Measurements from ENCODE around the gene PLAU. TPM values are rescaled to one million over a fixed set of nuclear protein-coding genes. Genes with fewer than 3 reads are reported as not detected.

The PLAU gene
- total and polyA plus RNA-seq, 2 experiments from 2014 or later: 13.3 to 17.5 TPM

DNA sequence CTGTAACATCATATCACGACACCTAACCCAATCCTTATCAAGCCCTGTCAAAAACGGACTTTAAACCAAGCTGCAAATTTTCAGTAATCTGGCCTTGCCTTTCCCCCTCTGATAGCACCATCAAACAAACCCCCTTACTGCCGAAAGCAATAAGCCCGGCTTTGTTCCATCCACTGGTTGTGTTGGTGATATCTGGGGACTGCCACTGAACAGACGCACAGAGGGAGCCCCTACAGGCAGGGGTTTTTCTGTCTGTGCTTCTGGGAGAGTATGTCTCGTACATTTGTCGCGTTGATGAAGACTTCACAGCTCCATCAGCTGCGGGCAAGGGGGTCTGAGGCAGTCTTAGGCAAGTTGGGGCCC, 550 bp upstream of the PLAU start:
- H3K9me3 Mint-ChIP-seq: no peaks in the 10 kb centered on the region
- H3K4me3 Mint-ChIP-seq: peak overlapping the region; percentile 87
- H3K27me3 ChIP-seq (ENCODE audit: insufficient read depth): peaks cover 45% of the 10 kb centered on the region
- H4K20me1 ChIP-seq (replicated peaks; ENCODE audit: insufficient read depth): no peaks in the 10 kb centered on the region
- H3K27ac ChIP-seq (ENCODE audit: low read depth): no peak overlapping the region
- TF ChIP-seq JUNB (IDR thresholded peaks at IDR 0.05; ENCODE audit: unreplicated experiment): no peak
- TF ChIP-seq, protein P1, sequence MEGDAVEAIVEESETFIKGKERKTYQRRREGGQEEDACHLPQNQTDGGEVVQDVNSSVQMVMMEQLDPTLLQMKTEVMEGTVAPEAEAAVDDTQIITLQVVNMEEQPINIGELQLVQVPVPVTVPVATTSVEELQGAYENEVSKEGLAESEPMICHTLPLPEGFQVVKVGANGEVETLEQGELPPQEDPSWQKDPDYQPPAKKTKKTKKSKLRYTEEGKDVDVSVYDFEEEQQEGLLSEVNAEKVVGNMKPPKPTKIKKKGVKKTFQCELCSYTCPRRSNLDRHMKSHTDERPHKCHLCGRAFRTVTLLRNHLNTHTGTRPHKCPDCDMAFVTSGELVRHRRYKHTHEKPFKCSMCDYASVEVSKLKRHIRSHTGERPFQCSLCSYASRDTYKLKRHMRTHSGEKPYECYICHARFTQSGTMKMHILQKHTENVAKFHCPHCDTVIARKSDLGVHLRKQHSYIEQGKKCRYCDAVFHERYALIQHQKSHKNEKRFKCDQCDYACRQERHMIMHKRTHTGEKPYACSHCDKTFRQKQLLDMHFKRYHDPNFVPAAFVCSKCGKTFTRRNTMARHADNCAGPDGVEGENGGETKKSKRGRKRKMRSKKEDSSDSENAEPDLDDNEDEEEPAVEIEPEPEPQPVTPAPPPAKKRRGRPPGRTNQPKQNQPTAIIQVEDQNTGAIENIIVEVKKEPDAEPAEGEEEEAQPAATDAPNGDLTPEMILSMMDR (conservative IDR thresholded peaks at IDR 0.05; ENCODE audit: low read depth in 2 of 2): peak; percentile 12 to 25; a peak in 3 of 4 replicates
- H3K4me1 ChIP-seq (ENCODE audit: insufficient read depth): peaks cover 57% of the 10 kb centered on the region
- H3K4me1 Mint-ChIP-seq: peaks cover 57% of the 10 kb centered on the region
- ATAC-seq (peak; percentile 12), DNase-seq (ENCODE audit: low spot score) (no peak)
- 0 out of 2 replicates have a peak, but pooled peaks cover 3% of the 10 kb centered on the region for H3K9me2 ChIP-seq (ENCODE audit: insufficient read depth)
- peak overlapping the region; percentile 94 for H3K4me3 ChIP-seq
- H3K4me2 ChIP-seq: peak overlapping the region; percentile 97
- peaks cover 12% of the 10 kb centered on the region for H3K36me3 Mint-ChIP-seq (ENCODE audit: low read depth)
- H3K36me3 ChIP-seq (ENCODE audit: insufficient read depth): no peaks in the 10 kb centered on the region; the same call in 1 of the 2 replicates
- H3K27ac Mint-ChIP-seq: 0 out of 2 replicates have a peak overlapping the region, but pooled peaks have one; percentile 11
- peaks cover 36% of the 10 kb centered on the region for H3K27me3 Mint-ChIP-seq (ENCODE audit: insufficient read depth, low read depth, poor library complexity)
- H3K79me2 ChIP-seq (replicated peaks; ENCODE audit: insufficient read depth): no peaks in the 10 kb centered on the region
- H3F3A ChIP-seq (replicated peaks; ENCODE audit: low read depth): peaks cover 11% of the 10 kb centered on the region; the same call in 1 of the 2 replicates
- peak overlapping the region; percentile 100 for H2AFZ ChIP-seq

DNA sequence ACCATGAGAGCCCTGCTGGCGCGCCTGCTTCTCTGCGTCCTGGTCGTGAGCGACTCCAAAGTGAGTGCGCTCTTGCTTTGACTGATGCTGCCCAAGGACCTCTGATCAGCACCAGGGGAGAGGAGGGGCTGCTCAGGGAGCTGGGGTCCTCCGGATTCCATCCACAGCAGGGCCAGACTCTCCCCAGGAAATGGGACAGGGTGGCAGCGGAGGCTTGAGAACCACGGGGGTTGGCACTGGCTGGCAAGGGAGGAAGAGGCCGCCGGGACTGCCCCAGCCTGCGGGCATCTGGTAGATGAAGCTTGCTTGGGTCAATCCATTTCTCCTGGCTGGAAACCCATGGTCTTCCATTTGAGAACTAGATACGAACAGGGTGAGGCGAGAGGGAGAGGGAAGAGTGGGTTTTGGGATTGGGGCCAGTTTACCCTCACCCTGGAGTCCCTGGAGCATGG, 647 bp downstream of the PLAU start:
- Mint-ChIP-seq H3K36me3 (ENCODE audit: low read depth) (peaks cover 20% of the 10 kb centered on the region), H3K9me3 (no peaks in the 10 kb centered on the region), H3K4me3 (peak overlapping the region; percentile 92), H3K4me1 (peaks cover 50% of the 10 kb centered on the region), H3K27ac (no peak overlapping the region), H3K27me3 (ENCODE audit: insufficient read depth, low read depth, poor library complexity) (peaks cover 38% of the 10 kb centered on the region)
- Histone ChIP-seq H3K27me3 (ENCODE audit: insufficient read depth) (peaks cover 45% of the 10 kb centered on the region), H3K4me1 (ENCODE audit: insufficient read depth) (peaks cover 46% of the 10 kb centered on the region), H3K9me2 (ENCODE audit: insufficient read depth) (0 out of 2 replicates have a peak, but pooled peaks cover 3% of the 10 kb centered on the region), H2AFZ (peak overlapping the region; percentile 93), H3K79me2 (replicated peaks; ENCODE audit: insufficient read depth) (no peaks in the 10 kb centered on the region), H4K20me1 (replicated peaks; ENCODE audit: insufficient read depth) (no peaks in the 10 kb centered on the region), H3K36me3 (ENCODE audit: insufficient read depth) (no peaks in the 10 kb centered on the region; the same call in 1 of the 2 replicates), H3F3A (replicated peaks; ENCODE audit: low read depth) (peaks cover 14% of the 10 kb centered on the region; the same call in 1 of the 2 replicates), H3K4me2 (peak overlapping the region; percentile 97), H3K4me3 (peak overlapping the region; percentile 94), H3K27ac (ENCODE audit: low read depth) (no peak overlapping the region)
- DNase-seq (ENCODE audit: low spot score) (no peak), ATAC-seq (no peak)
- no peak for TF ChIP-seq ZNF114 (CRISPR knock-in tag; IDR thresholded peaks at IDR 0.05)
- TF ChIP-seq, protein P2, sequence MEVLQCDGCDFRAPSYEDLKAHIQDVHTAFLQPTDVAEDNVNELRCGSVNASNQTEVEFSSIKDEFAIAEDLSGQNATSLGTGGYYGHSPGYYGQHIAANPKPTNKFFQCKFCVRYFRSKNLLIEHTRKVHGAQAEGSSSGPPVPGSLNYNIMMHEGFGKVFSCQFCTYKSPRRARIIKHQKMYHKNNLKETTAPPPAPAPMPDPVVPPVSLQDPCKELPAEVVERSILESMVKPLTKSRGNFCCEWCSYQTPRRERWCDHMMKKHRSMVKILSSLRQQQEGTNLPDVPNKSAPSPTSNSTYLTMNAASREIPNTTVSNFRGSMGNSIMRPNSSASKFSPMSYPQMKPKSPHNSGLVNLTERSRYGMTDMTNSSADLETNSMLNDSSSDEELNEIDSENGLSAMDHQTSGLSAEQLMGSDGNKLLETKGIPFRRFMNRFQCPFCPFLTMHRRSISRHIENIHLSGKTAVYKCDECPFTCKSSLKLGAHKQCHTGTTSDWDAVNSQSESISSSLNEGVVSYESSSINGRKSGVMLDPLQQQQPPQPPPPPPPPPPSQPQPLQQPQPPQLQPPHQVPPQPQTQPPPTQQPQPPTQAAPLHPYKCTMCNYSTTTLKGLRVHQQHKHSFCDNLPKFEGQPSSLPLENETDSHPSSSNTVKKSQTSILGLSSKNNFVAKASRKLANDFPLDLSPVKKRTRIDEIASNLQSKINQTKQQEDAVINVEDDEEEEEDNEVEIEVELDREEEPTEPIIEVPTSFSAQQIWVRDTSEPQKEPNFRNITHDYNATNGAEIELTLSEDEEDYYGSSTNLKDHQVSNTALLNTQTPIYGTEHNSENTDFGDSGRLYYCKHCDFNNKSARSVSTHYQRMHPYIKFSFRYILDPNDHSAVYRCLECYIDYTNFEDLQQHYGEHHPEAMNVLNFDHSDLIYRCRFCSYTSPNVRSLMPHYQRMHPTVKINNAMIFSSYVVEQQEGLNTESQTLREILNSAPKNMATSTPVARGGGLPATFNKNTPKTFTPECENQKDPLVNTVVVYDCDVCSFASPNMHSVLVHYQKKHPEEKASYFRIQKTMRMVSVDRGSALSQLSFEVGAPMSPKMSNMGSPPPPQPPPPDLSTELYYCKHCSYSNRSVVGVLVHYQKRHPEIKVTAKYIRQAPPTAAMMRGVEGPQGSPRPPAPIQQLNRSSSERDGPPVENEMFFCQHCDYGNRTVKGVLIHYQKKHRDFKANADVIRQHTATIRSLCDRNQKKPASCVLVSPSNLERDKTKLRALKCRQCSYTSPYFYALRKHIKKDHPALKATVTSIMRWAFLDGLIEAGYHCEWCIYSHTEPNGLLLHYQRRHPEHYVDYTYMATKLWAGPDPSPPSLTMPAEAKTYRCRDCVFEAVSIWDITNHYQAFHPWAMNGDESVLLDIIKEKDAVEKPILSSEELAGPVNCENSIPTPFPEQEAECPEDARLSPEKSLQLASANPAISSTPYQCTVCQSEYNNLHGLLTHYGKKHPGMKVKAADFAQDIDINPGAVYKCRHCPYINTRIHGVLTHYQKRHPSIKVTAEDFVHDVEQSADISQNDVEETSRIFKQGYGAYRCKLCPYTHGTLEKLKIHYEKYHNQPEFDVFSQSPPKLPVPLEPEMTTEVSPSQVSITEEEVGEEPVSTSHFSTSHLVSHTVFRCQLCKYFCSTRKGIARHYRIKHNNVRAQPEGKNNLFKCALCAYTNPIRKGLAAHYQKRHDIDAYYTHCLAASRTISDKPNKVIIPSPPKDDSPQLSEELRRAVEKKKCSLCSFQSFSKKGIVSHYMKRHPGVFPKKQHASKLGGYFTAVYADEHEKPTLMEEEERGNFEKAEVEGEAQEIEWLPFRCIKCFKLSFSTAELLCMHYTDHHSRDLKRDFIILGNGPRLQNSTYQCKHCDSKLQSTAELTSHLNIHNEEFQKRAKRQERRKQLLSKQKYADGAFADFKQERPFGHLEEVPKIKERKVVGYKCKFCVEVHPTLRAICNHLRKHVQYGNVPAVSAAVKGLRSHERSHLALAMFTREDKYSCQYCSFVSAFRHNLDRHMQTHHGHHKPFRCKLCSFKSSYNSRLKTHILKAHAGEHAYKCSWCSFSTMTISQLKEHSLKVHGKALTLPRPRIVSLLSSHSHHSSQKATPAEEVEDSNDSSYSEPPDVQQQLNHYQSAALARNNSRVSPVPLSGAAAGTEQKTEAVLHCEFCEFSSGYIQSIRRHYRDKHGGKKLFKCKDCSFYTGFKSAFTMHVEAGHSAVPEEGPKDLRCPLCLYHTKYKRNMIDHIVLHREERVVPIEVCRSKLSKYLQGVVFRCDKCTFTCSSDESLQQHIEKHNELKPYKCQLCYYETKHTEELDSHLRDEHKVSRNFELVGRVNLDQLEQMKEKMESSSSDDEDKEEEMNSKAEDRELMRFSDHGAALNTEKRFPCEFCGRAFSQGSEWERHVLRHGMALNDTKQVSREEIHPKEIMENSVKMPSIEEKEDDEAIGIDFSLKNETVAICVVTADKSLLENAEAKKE (CRISPR knock-in tag; IDR thresholded peaks at IDR 0.05): no peak
- TF ChIP-seq, protein P3, sequence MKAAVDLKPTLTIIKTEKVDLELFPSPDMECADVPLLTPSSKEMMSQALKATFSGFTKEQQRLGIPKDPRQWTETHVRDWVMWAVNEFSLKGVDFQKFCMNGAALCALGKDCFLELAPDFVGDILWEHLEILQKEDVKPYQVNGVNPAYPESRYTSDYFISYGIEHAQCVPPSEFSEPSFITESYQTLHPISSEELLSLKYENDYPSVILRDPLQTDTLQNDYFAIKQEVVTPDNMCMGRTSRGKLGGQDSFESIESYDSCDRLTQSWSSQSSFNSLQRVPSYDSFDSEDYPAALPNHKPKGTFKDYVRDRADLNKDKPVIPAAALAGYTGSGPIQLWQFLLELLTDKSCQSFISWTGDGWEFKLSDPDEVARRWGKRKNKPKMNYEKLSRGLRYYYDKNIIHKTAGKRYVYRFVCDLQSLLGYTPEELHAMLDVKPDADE (IDR thresholded peaks at IDR 0.05): no peak
- TF ChIP-seq STAT1 (IDR thresholded peaks at IDR 0.05; ENCODE audit: unreplicated experiment): no peak
- TF ChIP-seq POLR2AphosphoS5 (IDR thresholded peaks at IDR 0.05; ENCODE audit: low read depth): no peak
- no peak for TF ChIP-seq JUNB (IDR thresholded peaks at IDR 0.05; ENCODE audit: unreplicated experiment)
- no peak for TF ChIP-seq NANOG (IDR thresholded peaks at IDR 0.05; ENCODE audit: borderline replicate concordance)
- TF ChIP-seq EZH2phosphoT487 (IDR thresholded peaks at IDR 0.05; ENCODE audit: unreplicated experiment): no peak
